GM12878 (cell line): ENCODE measurements around the gene RHCG. TPM values are rescaled to one million over a fixed set of nuclear protein-coding genes. Genes with fewer than 3 reads are reported as not detected.

Source experiments
- ATAC-seq: fragments of 200-7000 bp; cut with Tn5 transposase; 3 replicates; pipeline ENCODE4 v1.9.1; 2020; ENCODE audit warnings: mild to moderate bottlenecking, moderate library complexity
- BruUV-seq: library from RNA; stranded (reverse); fragments of 400-500 nt; replicated peaks from 2 replicates; lab custom pipeline; 2021; lab: Mats Ljungman, UMichigan
- CTCF ChIA-PET: fragments of 300-600 bp; sonication (Branson Sonifier 250); formaldehyde crosslinking; extraction: SDS; loops from one replicate; lab custom pipeline; 2021; ENCODE audit warnings: inconsistent platforms; lab: Yijun Ruan, JAX
- POLR2A ChIA-PET: fragments of 350-600 bp; formaldehyde crosslinking; extraction: SDS; loops from one replicate; lab custom pipeline; 2021; ENCODE audit warnings: inconsistent platforms; lab: Charles Lee
- RAD21 ChIA-PET: fragments of 300-600 bp; sonication (Branson Sonifier 250); formaldehyde crosslinking; loops from one replicate; lab custom pipeline; 2023; ENCODE audit warnings: antibody characterized with exemption; ENCODE audit not compliant: unreplicated experiment; lab: Charles Lee
- SMC1A ChIA-PET: fragments of 300-600 bp; sonication (Branson Sonifier 250); formaldehyde crosslinking; loops from one replicate; lab custom pipeline; 2023; ENCODE audit not compliant: unreplicated experiment, uncharacterized antibody; lab: Charles Lee
- DNase-seq: peaks from one replicate; pipeline ENCODE4 v3.0.0-alpha.2; 2011; ENCODE audit warnings: low read depth, low spot score
- FAIRE-seq: peaks from 3 replicates; lab custom pipeline; 2011; peaks lifted over from hg19 to GRCh38; lab: Jason Lieb, UNC
- H2AFZ ChIP-seq: 2 replicates; pipeline ENCODE4 v1.6.0; 2011; ENCODE audit warnings: low read depth, low read length, control low read depth; ENCODE audit not compliant: control insufficient read depth
- H3K27ac ChIP-seq: 2 replicates; pipeline ENCODE4 v1.5.1; 2011; ENCODE audit warnings: control low read depth; ENCODE audit not compliant: control insufficient read depth, insufficient read depth
- H3K27me3 ChIP-seq, 2 experiments: replicated peaks in 1 of 2; 2 replicates each; pipeline versions ENCODE4 v1.6.0 to v1.6.1; 2011; ENCODE audit warnings: low read length in 1 of 2; ENCODE audit not compliant: control insufficient read depth in 2 of 2, insufficient read depth in 2 of 2
- H3K36me3 ChIP-seq, 2 experiments: 2 replicates each; pipeline ENCODE4 v1.5.1; 2011; ENCODE audit warnings: low read length in 1 of 2; ENCODE audit not compliant: control insufficient read depth in 2 of 2, insufficient read depth in 2 of 2
- H3K4me1 ChIP-seq: 2 replicates; pipeline ENCODE4 v1.6.1; 2011; ENCODE audit warnings: mild to moderate bottlenecking, low read length, moderate library complexity, mixed read lengths; ENCODE audit not compliant: control insufficient read depth, insufficient read depth
- H3K4me2 ChIP-seq: 2 replicates; pipeline ENCODE4 v1.6.0; 2011; ENCODE audit warnings: control low read depth; ENCODE audit not compliant: control insufficient read depth, insufficient read depth
- H3K4me3 ChIP-seq: fragments of 200-600 bp; sonication (generic); 2 replicates; pipeline ENCODE4 v1.5.1; 2016
- H3K79me2 ChIP-seq: 2 replicates; pipeline ENCODE4 v1.6.0; 2011; ENCODE audit warnings: low read length; ENCODE audit not compliant: control insufficient read depth, insufficient read depth
- H3K9ac ChIP-seq: 2 replicates; pipeline ENCODE4 v1.8.0; 2011; ENCODE audit warnings: low read length, control low read depth, mixed read lengths; ENCODE audit not compliant: control insufficient read depth, insufficient read depth
- H3K9me3 ChIP-seq: replicated peaks from 3 replicates; pipeline ENCODE4 v1.5.1; 2011; ENCODE audit warnings: mild to moderate bottlenecking, low read length; ENCODE audit not compliant: control insufficient read depth, insufficient read depth
- H4K20me1 ChIP-seq: 2 replicates; pipeline ENCODE4 v1.6.0; 2011; ENCODE audit not compliant: control insufficient read depth, insufficient read depth
- CBX5 ChIP-seq: sonication (generic); IDR thresholded peaks from 2 replicates; pipeline ENCODE4 v1.6.1; 2016; ENCODE audit warnings: low read depth, moderate library complexity, mild to moderate bottlenecking, inconsistent platforms
- CHD1 ChIP-seq: IDR thresholded peaks from 2 replicates; pipeline ENCODE4 v1.6.1; 2012; ENCODE audit warnings: low read depth, low read length, improper control_type of control experiment
- IRF4 ChIP-seq: IDR thresholded peaks from 2 replicates; pipeline ENCODE4 v1.6.1; 2011; ENCODE audit warnings: low read depth, low read length
- KDM1A ChIP-seq: fragments of 200-600 bp; sonication (generic); IDR thresholded peaks from 2 replicates; pipeline ENCODE4 v1.6.1; 2016; ENCODE audit warnings: borderline replicate concordance
- PAX8 ChIP-seq: fragments of 450-650 bp; IDR thresholded peaks from 2 replicates; pipeline ENCODE4 v1.6.1; 2017; ENCODE audit warnings: mild to moderate bottlenecking, moderate library complexity
- POU2F2 ChIP-seq: IDR thresholded peaks from 3 replicates; pipeline ENCODE4 v1.6.1; 2011; ENCODE audit warnings: low read depth, mild to moderate bottlenecking, low read length, borderline replicate concordance
- RBBP5 ChIP-seq: fragments of 200-600 bp; sonication (generic); conservative IDR thresholded peaks from 2 replicates; pipeline ENCODE4 v1.6.1; 2016
- SIX5 ChIP-seq: IDR thresholded peaks from 2 replicates; pipeline ENCODE4 v1.6.1; 2011; ENCODE audit warnings: mild to moderate bottlenecking, low read depth, low read length, moderate library complexity; ENCODE audit not compliant: severe bottlenecking
- STAT1 ChIP-seq: fragments of 450-650 bp; conservative IDR thresholded peaks from 2 replicates; pipeline ENCODE4 v1.6.1; 2014; ENCODE audit warnings: antibody characterized with exemption, mild to moderate bottlenecking
- SUZ12 ChIP-seq: fragments of 200-600 bp; sonication (generic); IDR thresholded peaks from one replicate; pipeline ENCODE4 v1.6.1; 2018; ENCODE audit warnings: antibody characterized with exemption, mild to moderate bottlenecking; ENCODE audit not compliant: unreplicated experiment
- ZNF217 ChIP-seq: fragments of 450-650 bp; IDR thresholded peaks from 2 replicates; pipeline ENCODE4 v1.6.1; 2017; ENCODE audit warnings: antibody characterized with exemption, mild to moderate bottlenecking
- WGBS: methylation state at CpG from one replicate; pipeline ENCODE4 v1.1.6; 2016; ENCODE audit warnings: low lambda C conversion rate; ENCODE audit not compliant: insufficient replicate concordance, insufficient coverage; ENCODE audit errors: missing lambda C conversion rate; 5-methylcytosine and 5-hydroxymethylcytosine counted together
- in situ Hi-C: fragments of 300-500 bp; cut with MboI; formaldehyde crosslinking; loops from 9 replicates; pipeline ENCODE4 v1.14.3; 2018; ENCODE audit warnings: mixed read lengths
- intact Hi-C: fragments of 100-400 bp; cut with micrococcal nuclease; formaldehyde crosslinking; loops from one replicate; pipeline ENCODE4 v1.14.2; 2022; ENCODE audit not compliant: unreplicated experiment
- polyA plus RNA-seq, 11 experiments: library from polyadenylated mRNA; depleted of rRNA in 4 of 11; unstranded in 6 of 11; stranded (reverse) in 5 of 11; fragments of >200 nt; fragmentation: Nextera tagmentation in 4 of 11; fragmentation: Illumina TruSeq in 1 of 11; extraction: Ambion mirVana in 4 of 11; extraction: Trizol in 1 of 11; gene quantifications; 1 replicate in 1 of 11; 2 replicates in 10 of 11; pipeline versions ENCODE4 v1.2.1 to v1.2.3, GENCODE V29; 2011 to 2016; ENCODE audit warnings: inconsistent platforms in 2 of 11, missing spikeins in 2 of 11, low read depth in 1 of 11
- total RNA-seq, 4 experiments: library from RNA; depleted of rRNA in 3 of 4; stranded (reverse); fragments of >200 nt in 3 of 4; fragmentation: Illumina TruSeq in 1 of 4; extraction: Trizol in 1 of 4; gene quantifications; 2 replicates each; pipeline versions ENCODE4 v1.2.1 to v1.2.3, GENCODE V29; 2013 to 2021
- TF ChIP-seq, protein P1 (sequence below): IDR thresholded peaks from 2 replicates; pipeline ENCODE4 v1.6.1; 2012; ENCODE audit warnings: mild to moderate bottlenecking, low read depth, low read length
- TF ChIP-seq, protein P2 (sequence below): fragments of 450-650 bp; IDR thresholded peaks from 2 replicates; pipeline ENCODE4 v1.6.1; 2016; ENCODE audit warnings: mild to moderate bottlenecking, moderate library complexity, borderline replicate concordance
- TF ChIP-seq, protein P3 (sequence below): IDR thresholded peaks from 2 replicates; pipeline ENCODE4 v1.6.1; 2011; ENCODE audit warnings: low read depth, mild to moderate bottlenecking, low read length, moderate library complexity, borderline replicate concordance; ENCODE audit errors: extremely low read depth

Gene RHCG
- total and polyA plus RNA-seq, 10 of the 15 experiments (the other 5 are each of a cell fraction or from before 2014, with no cell fraction given), result 0.05 to 0.11 TPM; not detected in 8

DNA sequence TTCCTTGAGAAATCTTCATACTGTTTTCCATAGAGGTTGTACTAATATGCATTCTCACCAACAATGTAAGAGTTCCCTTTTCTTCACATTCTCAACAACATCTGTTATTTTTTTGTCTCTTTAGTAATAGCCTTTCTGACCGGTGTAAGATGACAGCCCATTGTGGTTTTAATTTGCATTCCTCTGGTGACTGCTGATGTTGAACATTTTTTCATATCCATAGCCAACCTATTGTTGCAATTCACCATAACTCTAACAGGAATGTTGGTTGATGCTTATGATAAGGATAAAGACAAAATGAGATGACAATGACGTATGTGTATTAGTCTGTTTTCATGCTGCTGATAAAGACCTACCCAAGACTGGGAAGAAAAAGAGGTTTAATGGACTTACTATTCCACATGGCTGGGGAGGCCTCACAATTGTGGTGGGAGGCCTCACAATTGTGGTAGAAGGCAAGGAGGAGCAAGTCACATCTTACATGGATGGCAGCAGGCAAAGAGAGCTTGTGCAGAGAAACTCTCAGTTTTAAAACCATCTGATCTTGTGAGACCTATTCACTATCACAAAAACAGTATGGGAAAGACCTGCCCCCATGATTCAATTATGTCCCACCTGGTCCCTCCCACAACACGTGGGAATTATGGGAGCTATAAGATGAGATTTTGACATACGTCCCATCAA lies 37.6 kb upstream of the RHCG start:
- BruUV-seq, result no TSS peak
- POLR2A ChIA-PET, result no interaction called here
- DNase-seq (no peak), FAIRE-seq (no peak), ATAC-seq (no peak)
- intact Hi-C loops, result no loop called here
- Histone ChIP-seq H3K27ac (no peak overlapping the region), H3K79me2 (no peaks in the 10 kb centered on the region), H3K4me1 (no peaks in the 10 kb centered on the region), H3K9me3 (peaks cover 2% of the 10 kb centered on the region; the same call in 2 of the 3 replicates), H3K27me3 (no peaks in the 10 kb centered on the region), H3K36me3 (no peaks in the 10 kb centered on the region), H3K4me2 (no peak overlapping the region), H3K9ac (no peak overlapping the region), H3K4me3 (no peak overlapping the region), H4K20me1 (no peaks in the 10 kb centered on the region), H2AFZ (no peak overlapping the region)
- SMC1A ChIA-PET, result no interaction called here
- in situ Hi-C loops, result no loop called here
- TF ChIP-seq, protein P1, sequence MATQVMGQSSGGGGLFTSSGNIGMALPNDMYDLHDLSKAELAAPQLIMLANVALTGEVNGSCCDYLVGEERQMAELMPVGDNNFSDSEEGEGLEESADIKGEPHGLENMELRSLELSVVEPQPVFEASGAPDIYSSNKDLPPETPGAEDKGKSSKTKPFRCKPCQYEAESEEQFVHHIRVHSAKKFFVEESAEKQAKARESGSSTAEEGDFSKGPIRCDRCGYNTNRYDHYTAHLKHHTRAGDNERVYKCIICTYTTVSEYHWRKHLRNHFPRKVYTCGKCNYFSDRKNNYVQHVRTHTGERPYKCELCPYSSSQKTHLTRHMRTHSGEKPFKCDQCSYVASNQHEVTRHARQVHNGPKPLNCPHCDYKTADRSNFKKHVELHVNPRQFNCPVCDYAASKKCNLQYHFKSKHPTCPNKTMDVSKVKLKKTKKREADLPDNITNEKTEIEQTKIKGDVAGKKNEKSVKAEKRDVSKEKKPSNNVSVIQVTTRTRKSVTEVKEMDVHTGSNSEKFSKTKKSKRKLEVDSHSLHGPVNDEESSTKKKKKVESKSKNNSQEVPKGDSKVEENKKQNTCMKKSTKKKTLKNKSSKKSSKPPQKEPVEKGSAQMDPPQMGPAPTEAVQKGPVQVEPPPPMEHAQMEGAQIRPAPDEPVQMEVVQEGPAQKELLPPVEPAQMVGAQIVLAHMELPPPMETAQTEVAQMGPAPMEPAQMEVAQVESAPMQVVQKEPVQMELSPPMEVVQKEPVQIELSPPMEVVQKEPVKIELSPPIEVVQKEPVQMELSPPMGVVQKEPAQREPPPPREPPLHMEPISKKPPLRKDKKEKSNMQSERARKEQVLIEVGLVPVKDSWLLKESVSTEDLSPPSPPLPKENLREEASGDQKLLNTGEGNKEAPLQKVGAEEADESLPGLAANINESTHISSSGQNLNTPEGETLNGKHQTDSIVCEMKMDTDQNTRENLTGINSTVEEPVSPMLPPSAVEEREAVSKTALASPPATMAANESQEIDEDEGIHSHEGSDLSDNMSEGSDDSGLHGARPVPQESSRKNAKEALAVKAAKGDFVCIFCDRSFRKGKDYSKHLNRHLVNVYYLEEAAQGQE, result no peak
- TF ChIP-seq POU2F2, result no peak
- no peak for TF ChIP-seq CBX5
- TF ChIP-seq, protein P2, sequence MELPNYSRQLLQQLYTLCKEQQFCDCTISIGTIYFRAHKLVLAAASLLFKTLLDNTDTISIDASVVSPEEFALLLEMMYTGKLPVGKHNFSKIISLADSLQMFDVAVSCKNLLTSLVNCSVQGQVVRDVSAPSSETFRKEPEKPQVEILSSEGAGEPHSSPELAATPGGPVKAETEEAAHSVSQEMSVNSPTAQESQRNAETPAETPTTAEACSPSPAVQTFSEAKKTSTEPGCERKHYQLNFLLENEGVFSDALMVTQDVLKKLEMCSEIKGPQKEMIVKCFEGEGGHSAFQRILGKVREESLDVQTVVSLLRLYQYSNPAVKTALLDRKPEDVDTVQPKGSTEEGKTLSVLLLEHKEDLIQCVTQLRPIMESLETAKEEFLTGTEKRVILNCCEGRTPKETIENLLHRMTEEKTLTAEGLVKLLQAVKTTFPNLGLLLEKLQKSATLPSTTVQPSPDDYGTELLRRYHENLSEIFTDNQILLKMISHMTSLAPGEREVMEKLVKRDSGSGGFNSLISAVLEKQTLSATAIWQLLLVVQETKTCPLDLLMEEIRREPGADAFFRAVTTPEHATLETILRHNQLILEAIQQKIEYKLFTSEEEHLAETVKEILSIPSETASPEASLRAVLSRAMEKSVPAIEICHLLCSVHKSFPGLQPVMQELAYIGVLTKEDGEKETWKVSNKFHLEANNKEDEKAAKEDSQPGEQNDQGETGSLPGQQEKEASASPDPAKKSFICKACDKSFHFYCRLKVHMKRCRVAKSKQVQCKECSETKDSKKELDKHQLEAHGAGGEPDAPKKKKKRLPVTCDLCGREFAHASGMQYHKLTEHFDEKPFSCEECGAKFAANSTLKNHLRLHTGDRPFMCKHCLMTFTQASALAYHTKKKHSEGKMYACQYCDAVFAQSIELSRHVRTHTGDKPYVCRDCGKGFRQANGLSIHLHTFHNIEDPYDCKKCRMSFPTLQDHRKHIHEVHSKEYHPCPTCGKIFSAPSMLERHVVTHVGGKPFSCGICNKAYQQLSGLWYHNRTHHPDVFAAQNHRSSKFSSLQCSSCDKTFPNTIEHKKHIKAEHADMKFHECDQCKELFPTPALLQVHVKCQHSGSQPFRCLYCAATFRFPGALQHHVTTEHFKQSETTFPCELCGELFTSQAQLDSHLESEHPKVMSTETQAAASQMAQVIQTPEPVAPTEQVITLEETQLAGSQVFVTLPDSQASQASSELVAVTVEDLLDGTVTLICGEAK, result no peak
- TF ChIP-seq RBBP5, result no peak
- TF ChIP-seq STAT1, result no peak
- no peak for TF ChIP-seq PAX8
- TF ChIP-seq SIX5, result no peak
- TF ChIP-seq IRF4, result no peak
- TF ChIP-seq SUZ12, result no peak
- no peak for TF ChIP-seq ZNF217
- TF ChIP-seq, protein P3, sequence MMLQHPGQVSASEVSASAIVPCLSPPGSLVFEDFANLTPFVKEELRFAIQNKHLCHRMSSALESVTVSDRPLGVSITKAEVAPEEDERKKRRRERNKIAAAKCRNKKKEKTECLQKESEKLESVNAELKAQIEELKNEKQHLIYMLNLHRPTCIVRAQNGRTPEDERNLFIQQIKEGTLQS, result no peak
- no peak for TF ChIP-seq KDM1A
- no peak for TF ChIP-seq CHD1
- CTCF ChIA-PET, result no interaction called here
- WGBS, result 30% methylated on average over 4 of the region's 4 CpGs
- RAD21 ChIA-PET, result no interaction called here
